Kidney (tissue), 22 donors: ENCODE results near the gene PSEN2. TPM values are rescaled to one million over a fixed set of nuclear protein-coding genes. Genes with fewer than 3 reads are reported as not detected.
A peak's percentile ranks its signal among the peaks of the same experiment; 100 is the strongest.

Source experiments
- DNase-seq, 5 donors: peaks; one replicate each; pipeline ENCODE4 v3.0.0-alpha.2; 2013 to 2020
- FAIRE-seq: peaks from 2 replicates; lab custom pipeline; 2012; peaks lifted over from hg19 to GRCh38; lab: Jason Lieb, UNC
- H3K27ac ChIP-seq, 2 donors: one replicate each; pipeline ENCODE4 v1.7.0; 2013; ENCODE audit warnings: low read depth in 2 of 2, low read length in 2 of 2, inconsistent platforms in 1 of 2
- H3K27me3 ChIP-seq: one replicate; pipeline ENCODE4 v1.7.1; 2013; ENCODE audit warnings: low read length, inconsistent platforms; ENCODE audit not compliant: control insufficient read depth, insufficient read depth
- H3K36me3 ChIP-seq, 3 donors: one replicate each; pipeline versions ENCODE4 v1.7.0 to v1.7.1; 2013; ENCODE audit warnings: low read length in 3 of 3, control low read depth in 1 of 3, inconsistent platforms in 1 of 3; ENCODE audit not compliant: insufficient read depth in 3 of 3, control insufficient read depth in 2 of 3
- H3K4me1 ChIP-seq, 3 donors: one replicate each; pipeline versions ENCODE4 v1.7.0 to v1.7.1; 2013; ENCODE audit warnings: low read length in 3 of 3, inconsistent platforms in 1 of 3, low read depth in 1 of 3; ENCODE audit not compliant: control insufficient read depth in 2 of 3, insufficient read depth in 2 of 3
- H3K4me3 ChIP-seq, 3 donors: one replicate each; pipeline versions ENCODE4 v1.7.0 to v1.8.1; 2013; ENCODE audit warnings: low read length in 3 of 3, control low read depth in 1 of 3, inconsistent platforms in 1 of 3
- H3K9ac ChIP-seq, 3 donors: one replicate each; pipeline versions ENCODE4 v1.7.0 to v1.7.1; 2013; ENCODE audit warnings: low read length in 3 of 3, control low read depth in 1 of 3, inconsistent platforms in 1 of 3
- H3K9me3 ChIP-seq, 3 donors: one replicate each; pipeline versions ENCODE4 v1.7.0 to v1.7.1; 2013; ENCODE audit warnings: low read length in 3 of 3, control low read depth in 1 of 3, inconsistent platforms in 1 of 3; ENCODE audit not compliant: control insufficient read depth in 2 of 3, insufficient read depth in 1 of 3
- CTCF ChIP-seq: IDR thresholded peaks from 3 replicates; pipeline ENCODE4 v1.5.1; 2012; ENCODE audit warnings: mild to moderate bottlenecking, moderate library complexity, borderline replicate concordance; ENCODE audit not compliant: insufficient read depth; ENCODE audit errors: extremely low read depth
- intact Hi-C: fragments of 100-400 bp; cut with DNase I; formaldehyde crosslinking; loops from one replicate; pipeline ENCODE4 v1.11.1; 2022
- long read RNA-seq, 10 donors: library from polyadenylated mRNA in 1 of 10; unstranded in 1 of 10; transcript quantifications; one replicate each; pipeline ENCODE4 v2.0.0 and lab custom pipeline, GENCODE V29; 2021 to 2026
- polyA plus RNA-seq: library from polyadenylated mRNA; stranded (reverse); fragments of 350-450 nt; fragmentation: Illumina TruSeq; extraction: RNeasy Lipid Tissue Mini Kit (QIAGEN cat#74804); gene quantifications from one replicate; pipeline ENCODE4 v1.2.3, GENCODE V29; 2014; ENCODE audit warnings: low read depth, low replicate concordance; ENCODE audit not compliant: insufficient read depth
- total RNA-seq: library from RNA; stranded (reverse); fragmentation: NEBNext Ultra II Directional; extraction: Animal tissue kit (Norgen Biotek cat#: 25700); gene quantifications from one replicate; pipeline ENCODE4 v1.2.1, GENCODE V29; 2021
- donor health status: control.
- donor health status: control.
- donor health status: control.
- donor health status: control.
- donor health status: control.
- donor health status: DM: yes; HTN: yes; CAD: no.
- donor health status: Normal renal cell carcinoma (clear cell type).

Gene PSEN2
- total RNA-seq (25.6 TPM), polyA plus RNA-seq (22.6 TPM)
- long read RNA-seq, donor 1 = 0 reads
- long read RNA-seq, donor 2, partial matches to known transcripts = 0 of 1 reads
- long read RNA-seq, donor 2, other reads (novel, unspliced or antisense) = 0 of 1 reads
- long read RNA-seq, donor 3, partial matches to known transcripts = 0 of 2 reads
- long read RNA-seq, donor 3, other reads (novel, unspliced or antisense) = 0 of 2 reads
- long read RNA-seq, donor 4, partial matches to known transcripts = 0 of 2 reads
- long read RNA-seq, donor 4, other reads (novel, unspliced or antisense) = 0 of 2 reads
- long read RNA-seq, donor 5 = 0 reads
- long read RNA-seq, donor 6, partial matches to known transcripts = 0 of 2 reads
- long read RNA-seq, donor 6, other reads (novel, unspliced or antisense) = 0 of 2 reads
- long read RNA-seq, donor 7, transcript PSEN2-202 (13 exons, 2,306 nt) = major isoform, 8 of 37 reads
- long read RNA-seq, donor 7, transcript PSEN2-203 (13 exons, 1,947 nt) = minor isoform, 7 of 37 reads
- long read RNA-seq, donor 7, partial matches to known transcripts = 16 of 37 reads
- long read RNA-seq, donor 7, other reads (novel, unspliced or antisense) = 6 of 37 reads
- long read RNA-seq, donor 8 = 0 reads
- long read RNA-seq, donor 9, partial matches to known transcripts = 0 of 1 reads
- long read RNA-seq, donor 9, other reads (novel, unspliced or antisense) = 0 of 1 reads
- long read RNA-seq, donor 10 = 0 reads

GRCh38 chr1:226870401-226871279 is at the start of gene PSEN2:
TSS of gene PSEN2 (plus strand) at chr1:226870616. CDS start at chr1:226881908, 11,292 bp downstream.
- FAIRE-seq = no peak
- H3K36me3 ChIP-seq = no peaks in the 10 kb centered on the region
- peak within 1 kb of the TSS; percentile 42 to 71 (median 69) for H3K4me3 ChIP-seq
- peak; percentile 62 to 91 (median 77) for DNase-seq
- H3K27ac ChIP-seq = peak within 1 kb of the TSS; percentile 68 to 80
- no peaks in the 10 kb centered on the region for H3K27me3 ChIP-seq
- no peak for TF ChIP-seq CTCF
- intact Hi-C loops = no loop called here
- H3K9me3 ChIP-seq = no peaks in the 10 kb centered on the region
- peaks cover 3 to 27% (median 14%) of the 10 kb centered on the region in 3 donors for H3K4me1 ChIP-seq
- peak within 1 kb of the TSS; percentile 9 to 37 (median 34) for H3K9ac ChIP-seq

GRCh38 chr1:226820941-226821718 is 49.3 kb upstream of the PSEN2 start:
- Histone ChIP-seq H3K27me3 (no peaks in the 10 kb centered on the region), H3K27ac (peak overlapping the region; percentile 74 to 89), H3K9ac (peak overlapping the region in 1 of 3 donors; percentile 26), H3K36me3 (no peaks in the 10 kb centered on the region), H3K4me3 (no peak overlapping the region), H3K4me1 (peaks cover 0 to 13% (median 6%) of the 10 kb centered on the region in 3 donors), H3K9me3 (no peaks in the 10 kb centered on the region)
- TF ChIP-seq CTCF = no peak
- DNase-seq = peak; percentile 57 to 92 (median 81)
- intact Hi-C loops = no loop called here
- FAIRE-seq = no peak

- peak in 2 of 5 donors; percentile 61 to 81 for DNase-seq
- no peak overlapping the region for H3K4me3 ChIP-seq
- FAIRE-seq = no peak
- no peaks in the 10 kb centered on the region for H3K9me3 ChIP-seq
- peaks cover 0 to 9% (median 6%) of the 10 kb centered on the region in 3 donors for H3K4me1 ChIP-seq
- no peak for TF ChIP-seq CTCF
- intact Hi-C loops = no loop called here
- H3K9ac ChIP-seq = no peak overlapping the region
- H3K36me3 ChIP-seq = no peaks in the 10 kb centered on the region
- peak overlapping the region; percentile 58 to 85 for H3K27ac ChIP-seq
- H3K27me3 ChIP-seq = no peaks in the 10 kb centered on the region
Observed at GRCh38 chr1:226821719-226822085, 48.7 kb upstream of the PSEN2 start.
